Glutamatergic neuron (in vitro differentiated cells): ENCODE results near the gene FKBP6. TPM values are rescaled to one million over a fixed set of nuclear protein-coding genes. Genes with fewer than 3 reads are reported as not detected.

ENCODE experiments used
- DNase-seq: peaks from one replicate; pipeline ENCODE4 v3.0.0; 2022
- H3K27ac Mint-ChIP-seq: one replicate; pipeline ENCODE4 v1.8.0; 2020; ENCODE audit warnings: mild to moderate bottlenecking, mixed read lengths, inconsistent platforms; ENCODE audit not compliant: unreplicated experiment
- H3K27me3 Mint-ChIP-seq: one replicate; pipeline ENCODE4 v1.8.0; 2020; ENCODE audit warnings: mild to moderate bottlenecking, moderate library complexity, mixed read lengths, inconsistent platforms; ENCODE audit not compliant: unreplicated experiment
- H3K36me3 Mint-ChIP-seq: one replicate; pipeline ENCODE4 v1.8.0; 2020; ENCODE audit warnings: mild to moderate bottlenecking, mixed read lengths, inconsistent platforms; ENCODE audit not compliant: unreplicated experiment
- H3K4me1 Mint-ChIP-seq: one replicate; pipeline ENCODE4 v1.8.0; 2020; ENCODE audit warnings: mild to moderate bottlenecking, low read depth, mixed read lengths, inconsistent platforms; ENCODE audit not compliant: unreplicated experiment
- H3K4me3 Mint-ChIP-seq: one replicate; pipeline ENCODE4 v1.8.0; 2020; ENCODE audit warnings: mild to moderate bottlenecking, mixed read lengths, inconsistent platforms; ENCODE audit not compliant: unreplicated experiment
- H3K9me3 Mint-ChIP-seq: one replicate; pipeline ENCODE4 v1.8.0; 2020; ENCODE audit warnings: mild to moderate bottlenecking, moderate library complexity, mixed read lengths, inconsistent platforms; ENCODE audit not compliant: unreplicated experiment
- CTCF ChIP-seq: fragments of 200-600 bp; sonication (generic); IDR thresholded peaks from one replicate; pipeline ENCODE4 v1.5.0; 2021; ENCODE audit not compliant: partially characterized antibody, unreplicated experiment
- total RNA-seq: library from RNA; stranded (reverse); fragmentation: NEBNext Ultra II Directional; extraction: Animal tissue kit (Norgen Biotek cat#: 25700); gene quantifications from one replicate; pipeline ENCODE4 v1.2.1, GENCODE V29; 2021; ENCODE audit not compliant: unreplicated experiment

Gene FKBP6
- total RNA-seq, 1 donor from 2014 or later = not detected

GRCh38 chr7:73364006-73364728 lies 36.2 kb downstream of the FKBP6 start:
- no peak for TF ChIP-seq CTCF
- peaks cover 6% of the 10 kb centered on the region for H3K9me3 Mint-ChIP-seq
- H3K4me1 Mint-ChIP-seq = peaks cover 2% of the 10 kb centered on the region
- H3K27me3 Mint-ChIP-seq = peaks cover 5% of the 10 kb centered on the region
- DNase-seq = no peak
- no peak overlapping the region for H3K4me3 Mint-ChIP-seq
- H3K36me3 Mint-ChIP-seq = no peaks in the 10 kb centered on the region
- no peak overlapping the region for H3K27ac Mint-ChIP-seq

- TF ChIP-seq CTCF = no peak
- DNase-seq = no peak
- no peaks in the 10 kb centered on the region for H3K36me3 Mint-ChIP-seq
- no peak overlapping the region for H3K27ac Mint-ChIP-seq
- no peak overlapping the region for H3K4me3 Mint-ChIP-seq
- H3K4me1 Mint-ChIP-seq = peaks cover 2% of the 10 kb centered on the region
- H3K27me3 Mint-ChIP-seq = peaks cover 7% of the 10 kb centered on the region
- peaks cover 1% of the 10 kb centered on the region for H3K9me3 Mint-ChIP-seq
Measured at GRCh38 chr7:73366127-73366526, 38.2 kb downstream of the FKBP6 start.

GRCh38 chr7:73366990-73367389 lies 39.0 kb downstream of the FKBP6 start:
- Mint-ChIP-seq H3K27ac (no peak overlapping the region), H3K4me3 (no peak overlapping the region), H3K27me3 (peaks cover 7% of the 10 kb centered on the region), H3K9me3 (peaks cover 1% of the 10 kb centered on the region), H3K36me3 (no peaks in the 10 kb centered on the region), H3K4me1 (peaks cover 2% of the 10 kb centered on the region)
- no peak for DNase-seq
- TF ChIP-seq CTCF = no peak

- no peak overlapping the region for H3K27ac Mint-ChIP-seq
- H3K4me1 Mint-ChIP-seq = peaks cover 2% of the 10 kb centered on the region
- H3K36me3 Mint-ChIP-seq = no peaks in the 10 kb centered on the region
- H3K27me3 Mint-ChIP-seq = peaks cover 2% of the 10 kb centered on the region
- H3K9me3 Mint-ChIP-seq = peaks cover 3% of the 10 kb centered on the region
- no peak for TF ChIP-seq CTCF
- no peak for DNase-seq
- H3K4me3 Mint-ChIP-seq = no peak overlapping the region
Measured at GRCh38 chr7:73369009-73369408, 41.0 kb downstream of the FKBP6 start.

GRCh38 chr7:73369622-73370021 lies 41.7 kb downstream of the FKBP6 start:
- Mint-ChIP-seq H3K27ac (no peak overlapping the region), H3K36me3 (no peaks in the 10 kb centered on the region), H3K27me3 (peaks cover 4% of the 10 kb centered on the region), H3K9me3 (peaks cover 3% of the 10 kb centered on the region), H3K4me3 (no peak overlapping the region), H3K4me1 (peaks cover 2% of the 10 kb centered on the region)
- DNase-seq = no peak
- TF ChIP-seq CTCF = no peak
